ENCODE measurements around the gene TMEM123. TPM values are rescaled to one million over a fixed set of nuclear protein-coding genes. Genes with fewer than 3 reads are reported as not detected.

Gene TMEM123
- polyA plus RNA-seq, 1 experiment, result 200 TPM

- ChIA-PET POLR2A (no interaction called here), CTCF (interaction anchor here (0.9 to 1.1 kb wide), 2 partner anchors 37 to 40 kb away, joined by 3 read pairs; no protein-coding TSS in a partner anchor)
- no peak for DNase-seq (ENCODE audit: low read depth)
Observed at GRCh38 chr11:102430158-102430836, 22.3 kb downstream of the TMEM123 start.

GRCh38 chr11:102429691-102430090, 22.9 kb downstream of the TMEM123 start:
- no peak for TF ChIP-seq CTCF (IDR thresholded peaks at IDR 0.05; ENCODE audit: insufficient read depth, low read depth, low read length)
- ChIA-PET CTCF (interaction anchor here (0.9 to 1.1 kb wide), 2 partner anchors 38 to 39 kb away, joined by 3 read pairs; no protein-coding TSS in a partner anchor), POLR2A (no interaction called here)
- peaks cover 1% of the 10 kb centered on the region; the same call in 1 of the 2 replicates for H3K36me3 ChIP-seq (ENCODE audit: control insufficient read depth, insufficient read depth, low read length)
- no peak overlapping the region for H3K4me3 ChIP-seq (ENCODE audit: low read depth, low read length)
- DNase-seq (ENCODE audit: low read depth), result no peak
- H3K27me3 ChIP-seq (ENCODE audit: control insufficient read depth, insufficient read depth, low read length), result no peaks in the 10 kb centered on the region

More at GRCh38 chr11:102430158-102430836, 22.3 kb downstream of the TMEM123 start:
- no peak for TF ChIP-seq CTCF (IDR thresholded peaks at IDR 0.05; ENCODE audit: insufficient read depth, low read depth, low read length)
- peaks cover 1% of the 10 kb centered on the region; the same call in 1 of the 2 replicates for H3K36me3 ChIP-seq (ENCODE audit: control insufficient read depth, insufficient read depth, low read length)
- H3K4me3 ChIP-seq (ENCODE audit: low read depth, low read length), result no peak overlapping the region
- no peaks in the 10 kb centered on the region for H3K27me3 ChIP-seq (ENCODE audit: control insufficient read depth, insufficient read depth, low read length)

- no peak for TF ChIP-seq CTCF (IDR thresholded peaks at IDR 0.05; ENCODE audit: insufficient read depth, low read depth, low read length)
- H3K36me3 ChIP-seq (ENCODE audit: control insufficient read depth, insufficient read depth, low read length), result peaks cover 1% of the 10 kb centered on the region; the same call in 1 of the 2 replicates
- no peak overlapping the region for H3K4me3 ChIP-seq (ENCODE audit: low read depth, low read length)
- no peaks in the 10 kb centered on the region for H3K27me3 ChIP-seq (ENCODE audit: control insufficient read depth, insufficient read depth, low read length)
- CTCF ChIA-PET, result no interaction called here
- POLR2A ChIA-PET, result no interaction called here
- no peak for DNase-seq (ENCODE audit: low read depth)
Observed at GRCh38 chr11:102429226-102429625, 23.3 kb downstream of the TMEM123 start.

- Histone ChIP-seq H3K27me3 (ENCODE audit: control insufficient read depth, insufficient read depth, low read length) (no peaks in the 10 kb centered on the region), H3K4me3 (ENCODE audit: low read depth, low read length) (no peak overlapping the region), H3K36me3 (ENCODE audit: control insufficient read depth, insufficient read depth, low read length) (peaks cover 1% of the 10 kb centered on the region; the same call in 1 of the 2 replicates)
- TF ChIP-seq CTCF (IDR thresholded peaks at IDR 0.05; ENCODE audit: insufficient read depth, low read depth, low read length), result no peak
- POLR2A ChIA-PET, result no interaction called here
- DNase-seq (ENCODE audit: low read depth), result no peak
- CTCF ChIA-PET, result interaction anchor here (1.2 kb wide), 1 partner anchor 10 kb away, joined by 3 read pairs; no protein-coding TSS in a partner anchor
Observed at GRCh38 chr11:102428696-102429095, 23.9 kb downstream of the TMEM123 start.

GRCh38 chr11:102427068-102427467, 25.5 kb downstream of the TMEM123 start:
- CTCF ChIA-PET, result interaction anchor here (0.6 kb wide), 1 partner anchor 218 kb away, joined by 3 read pairs; no protein-coding TSS in a partner anchor
- TF ChIP-seq CTCF (IDR thresholded peaks at IDR 0.05; ENCODE audit: insufficient read depth, low read depth, low read length), result no peak
- H3K27me3 ChIP-seq (ENCODE audit: control insufficient read depth, insufficient read depth, low read length), result no peaks in the 10 kb centered on the region
- H3K36me3 ChIP-seq (ENCODE audit: control insufficient read depth, insufficient read depth, low read length), result no peaks in the 10 kb centered on the region
- DNase-seq (ENCODE audit: low read depth), result no peak
- no peak overlapping the region for H3K4me3 ChIP-seq (ENCODE audit: low read depth, low read length)
- POLR2A ChIA-PET, result no interaction called here

All from BJ (cell line).